ENCODE data around the gene CTBP2.

Gene CTBP2

DNA sequence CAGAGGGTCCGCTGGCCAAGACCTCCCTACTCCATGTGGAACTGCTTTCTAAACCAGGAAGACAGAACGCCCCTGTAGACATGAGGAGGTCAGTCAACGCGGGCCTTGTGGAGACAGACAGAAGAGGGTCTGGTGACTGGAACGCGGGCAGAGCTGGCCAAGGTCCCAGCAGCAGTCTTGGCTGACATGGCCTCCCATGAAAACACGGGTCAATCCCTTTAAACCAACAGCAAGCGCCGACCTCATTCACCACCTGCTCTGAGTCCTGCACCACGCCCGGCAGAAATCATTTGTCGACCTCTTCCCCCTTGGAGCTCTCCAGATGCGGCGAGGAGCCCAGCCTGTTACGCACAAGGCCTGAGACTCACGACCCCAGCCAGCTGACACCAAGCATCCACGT lies 140.0 kb downstream of the CTBP2 start:
- Histone ChIP-seq H3K4me1 (ENCODE audit: control insufficient read depth in 2 of 2, insufficient read depth in 2 of 2, low read length in 2 of 2) (peaks cover 22 to 41% of the 10 kb centered on the region in 2 donors), H3K9me3 (ENCODE audit: control insufficient read depth in 2 of 2, low read length in 2 of 2) (no peaks in the 10 kb centered on the region), H3K27ac (ENCODE audit: low read depth in 2 of 2, low read length in 2 of 2) (peak overlapping the region in 1 of 2 donors; percentile 40), H3K9ac (ENCODE audit: low read depth in 1 of 2, low read length in 2 of 2) (no peak overlapping the region), H3K4me3 (ENCODE audit: low read length in 2 of 2) (no peak overlapping the region), H3K27me3 (ENCODE audit: control insufficient read depth in 2 of 2, insufficient read depth in 2 of 2, low read length in 2 of 2) (no peaks in the 10 kb centered on the region), H3K36me3 (ENCODE audit: control insufficient read depth in 2 of 2, insufficient read depth in 2 of 2, low read length in 2 of 2) (peaks cover 0 to 6% of the 10 kb centered on the region in 2 donors)

DNA sequence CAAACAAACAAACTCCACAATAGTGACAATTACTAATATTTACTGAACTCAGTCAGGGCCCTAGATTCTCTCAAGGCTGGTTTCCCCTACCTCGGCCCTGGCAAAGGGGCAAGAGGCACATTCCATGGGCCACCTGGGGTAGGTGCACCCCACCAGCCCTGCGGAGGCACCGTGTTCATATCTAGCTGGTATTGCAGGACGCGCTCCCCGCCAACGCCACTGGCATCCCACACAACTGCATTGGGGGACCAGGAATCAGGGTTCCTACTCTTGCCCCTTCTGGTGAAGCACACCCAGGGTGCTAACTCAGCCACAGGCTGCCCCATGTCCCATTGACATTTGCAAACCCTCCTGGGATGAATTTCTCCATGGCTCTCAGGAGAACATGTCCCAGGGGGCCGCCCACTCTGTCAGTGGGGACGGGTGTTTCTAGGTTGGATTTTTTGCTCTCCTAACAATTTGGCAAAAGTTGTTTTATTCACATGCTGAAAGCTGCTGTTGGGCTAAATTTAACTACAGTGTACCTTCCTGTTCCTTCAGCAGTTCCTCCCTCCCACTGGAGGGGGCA lies 141.7 kb downstream of the CTBP2 start:
- Histone ChIP-seq H3K9ac (ENCODE audit: low read depth in 1 of 2, low read length in 2 of 2) (no peak overlapping the region), H3K27ac (ENCODE audit: low read depth in 2 of 2, low read length in 2 of 2) (no peak overlapping the region), H3K4me3 (ENCODE audit: low read length in 2 of 2) (no peak overlapping the region), H3K9me3 (ENCODE audit: control insufficient read depth in 2 of 2, low read length in 2 of 2) (no peaks in the 10 kb centered on the region), H3K27me3 (ENCODE audit: control insufficient read depth in 2 of 2, insufficient read depth in 2 of 2, low read length in 2 of 2) (no peaks in the 10 kb centered on the region), H3K36me3 (ENCODE audit: control insufficient read depth in 2 of 2, insufficient read depth in 2 of 2, low read length in 2 of 2) (peaks cover 0 to 10% of the 10 kb centered on the region in 2 donors), H3K4me1 (ENCODE audit: control insufficient read depth in 2 of 2, insufficient read depth in 2 of 2, low read length in 2 of 2) (peaks cover 13 to 31% of the 10 kb centered on the region in 2 donors)

DNA sequence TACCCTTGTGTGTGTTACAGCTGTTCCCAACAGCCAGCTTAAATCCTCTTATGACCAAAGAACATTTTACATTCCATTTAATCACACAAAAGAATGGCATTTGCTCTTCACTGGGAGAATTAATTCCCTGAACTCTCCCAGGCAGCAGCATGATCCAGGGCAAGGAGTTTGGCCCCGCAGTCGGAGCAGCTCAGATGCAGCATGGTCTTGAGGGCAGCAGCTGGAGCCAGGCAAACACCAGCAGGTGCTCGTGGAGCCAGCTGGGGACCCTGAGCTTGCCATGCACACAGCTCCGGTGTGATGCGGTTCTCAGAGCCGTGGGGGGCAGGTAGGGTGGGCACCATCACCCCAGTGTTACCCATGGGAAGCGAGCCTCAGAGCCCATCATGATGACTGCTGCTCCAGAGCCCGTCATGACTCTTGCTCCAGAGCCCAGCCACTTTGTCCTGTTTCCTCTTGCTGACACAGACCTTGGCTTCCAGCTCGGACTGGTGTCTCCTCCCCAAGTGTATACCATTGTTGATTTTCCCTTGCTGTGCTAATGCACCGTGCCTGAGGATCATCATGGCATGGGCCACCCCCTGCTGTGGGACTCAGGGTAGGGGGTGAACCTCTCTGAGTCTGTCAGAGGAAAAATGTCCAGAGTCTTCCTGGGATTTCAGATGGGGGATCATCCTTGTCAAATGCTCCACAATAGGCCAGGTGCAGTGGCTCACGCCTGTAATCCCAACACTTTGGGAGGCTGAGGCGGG lies 142.6 kb downstream of the CTBP2 start:
- H3K27ac ChIP-seq (ENCODE audit: low read depth in 2 of 2, low read length in 2 of 2): no peak overlapping the region
- H3K9ac ChIP-seq (ENCODE audit: low read depth in 1 of 2, low read length in 2 of 2): no peak overlapping the region

GRCh38 chr10:125016611-125017202 lies 143.7 kb downstream of the CTBP2 start:
- no peaks in the 10 kb centered on the region for H3K9me3 ChIP-seq (ENCODE audit: control insufficient read depth in 2 of 2, low read length in 2 of 2)
- H3K27ac ChIP-seq (ENCODE audit: low read depth in 2 of 2, low read length in 2 of 2): peak overlapping the region; percentile 51 to 66
- peaks cover 16 to 29% of the 10 kb centered on the region in 2 donors for H3K4me1 ChIP-seq (ENCODE audit: control insufficient read depth in 2 of 2, insufficient read depth in 2 of 2, low read length in 2 of 2)
- H3K27me3 ChIP-seq (ENCODE audit: control insufficient read depth in 2 of 2, insufficient read depth in 2 of 2, low read length in 2 of 2): no peaks in the 10 kb centered on the region
- no peak overlapping the region for H3K4me3 ChIP-seq (ENCODE audit: low read length in 2 of 2)
- H3K36me3 ChIP-seq (ENCODE audit: control insufficient read depth in 2 of 2, insufficient read depth in 2 of 2, low read length in 2 of 2): peaks cover 2 to 7% of the 10 kb centered on the region in 2 donors
- H3K9ac ChIP-seq (ENCODE audit: low read depth in 1 of 2, low read length in 2 of 2): no peak overlapping the region

More for the DNA sequence above, 142.6 kb downstream of the CTBP2 start:
- Histone ChIP-seq H3K36me3 (ENCODE audit: control insufficient read depth in 2 of 2, insufficient read depth in 2 of 2, low read length in 2 of 2) (peaks cover 0 to 7% of the 10 kb centered on the region in 2 donors), H3K4me3 (ENCODE audit: low read length in 2 of 2) (no peak overlapping the region), H3K27me3 (ENCODE audit: control insufficient read depth in 2 of 2, insufficient read depth in 2 of 2, low read length in 2 of 2) (no peaks in the 10 kb centered on the region), H3K4me1 (ENCODE audit: control insufficient read depth in 2 of 2, insufficient read depth in 2 of 2, low read length in 2 of 2) (peaks cover 11 to 31% of the 10 kb centered on the region in 2 donors), H3K9me3 (ENCODE audit: control insufficient read depth in 2 of 2, low read length in 2 of 2) (no peaks in the 10 kb centered on the region)

- H3K9me3 ChIP-seq (ENCODE audit: control insufficient read depth in 2 of 2, low read length in 2 of 2): no peaks in the 10 kb centered on the region
- peak overlapping the region; percentile 51 to 66 for H3K27ac ChIP-seq (ENCODE audit: low read depth in 2 of 2, low read length in 2 of 2)
- no peak overlapping the region for H3K4me3 ChIP-seq (ENCODE audit: low read length in 2 of 2)
- H3K27me3 ChIP-seq (ENCODE audit: control insufficient read depth in 2 of 2, insufficient read depth in 2 of 2, low read length in 2 of 2): no peaks in the 10 kb centered on the region
- peaks cover 16 to 29% of the 10 kb centered on the region in 2 donors for H3K4me1 ChIP-seq (ENCODE audit: control insufficient read depth in 2 of 2, insufficient read depth in 2 of 2, low read length in 2 of 2)
- H3K36me3 ChIP-seq (ENCODE audit: control insufficient read depth in 2 of 2, insufficient read depth in 2 of 2, low read length in 2 of 2): peaks cover 2 to 8% of the 10 kb centered on the region in 2 donors
- no peak overlapping the region for H3K9ac ChIP-seq (ENCODE audit: low read depth in 1 of 2, low read length in 2 of 2)
Observed at GRCh38 chr10:125016123-125016522, 144.2 kb downstream of the CTBP2 start.

DNA sequence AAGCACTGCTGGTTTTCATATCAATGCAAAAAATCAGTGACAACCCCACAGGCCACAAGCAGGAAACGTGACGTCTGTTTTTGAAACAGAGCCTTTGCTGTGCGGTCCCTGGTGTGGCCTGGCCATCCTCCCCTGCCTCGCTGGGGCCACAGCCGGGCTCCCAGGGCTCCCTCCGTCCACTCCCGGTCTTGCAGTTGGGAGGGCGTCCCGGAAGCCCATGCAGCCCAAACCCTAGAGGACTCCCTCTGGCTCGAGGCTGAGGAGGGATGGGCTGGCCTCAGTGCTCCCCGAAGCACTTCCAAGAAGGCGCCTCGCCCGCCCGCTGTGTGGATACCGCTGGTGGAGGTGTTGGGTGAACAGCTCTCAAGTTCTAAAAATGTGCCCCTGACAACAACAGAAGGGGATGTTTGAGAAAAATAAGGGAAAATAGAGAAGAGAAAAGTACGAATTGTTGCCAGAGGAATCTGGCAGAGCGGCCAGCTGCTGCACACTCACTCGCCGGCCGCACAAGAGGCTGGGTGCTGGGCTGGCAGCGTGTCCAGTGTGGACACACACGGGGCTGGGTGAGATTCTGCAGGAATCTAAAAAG lies 144.9 kb downstream of the CTBP2 start:
- H3K27me3 ChIP-seq (ENCODE audit: control insufficient read depth in 2 of 2, insufficient read depth in 2 of 2, low read length in 2 of 2): no peaks in the 10 kb centered on the region
- H3K36me3 ChIP-seq (ENCODE audit: control insufficient read depth in 2 of 2, insufficient read depth in 2 of 2, low read length in 2 of 2): peaks cover 2 to 10% of the 10 kb centered on the region in 2 donors
- peak overlapping the region in 1 of 2 donors; percentile 27 for H3K9ac ChIP-seq (ENCODE audit: low read depth in 1 of 2, low read length in 2 of 2)
- no peak overlapping the region for H3K27ac ChIP-seq (ENCODE audit: low read depth in 2 of 2, low read length in 2 of 2)
- H3K9me3 ChIP-seq (ENCODE audit: control insufficient read depth in 2 of 2, low read length in 2 of 2): no peaks in the 10 kb centered on the region
- H3K4me3 ChIP-seq (ENCODE audit: low read length in 2 of 2): no peak overlapping the region
- peaks cover 16 to 29% of the 10 kb centered on the region in 2 donors for H3K4me1 ChIP-seq (ENCODE audit: control insufficient read depth in 2 of 2, insufficient read depth in 2 of 2, low read length in 2 of 2)

GRCh38 chr10:125014836-125015355 lies 145.5 kb downstream of the CTBP2 start:
- Histone ChIP-seq H3K27me3 (ENCODE audit: control insufficient read depth in 2 of 2, insufficient read depth in 2 of 2, low read length in 2 of 2) (no peaks in the 10 kb centered on the region), H3K9me3 (ENCODE audit: control insufficient read depth in 2 of 2, low read length in 2 of 2) (no peaks in the 10 kb centered on the region), H3K9ac (ENCODE audit: low read depth in 1 of 2, low read length in 2 of 2) (no peak overlapping the region), H3K36me3 (ENCODE audit: control insufficient read depth in 2 of 2, insufficient read depth in 2 of 2, low read length in 2 of 2) (peaks cover 2 to 10% of the 10 kb centered on the region in 2 donors), H3K4me3 (ENCODE audit: low read length in 2 of 2) (no peak overlapping the region), H3K27ac (ENCODE audit: low read depth in 2 of 2, low read length in 2 of 2) (no peak overlapping the region), H3K4me1 (ENCODE audit: control insufficient read depth in 2 of 2, insufficient read depth in 2 of 2, low read length in 2 of 2) (peaks cover 16 to 29% of the 10 kb centered on the region in 2 donors)

GRCh38 chr10:125014086-125014830 lies 146.1 kb downstream of the CTBP2 start:
- H3K27ac ChIP-seq (ENCODE audit: low read depth in 2 of 2, low read length in 2 of 2): no peak overlapping the region
- H3K27me3 ChIP-seq (ENCODE audit: control insufficient read depth in 2 of 2, insufficient read depth in 2 of 2, low read length in 2 of 2): no peaks in the 10 kb centered on the region
- no peak overlapping the region for H3K9ac ChIP-seq (ENCODE audit: low read depth in 1 of 2, low read length in 2 of 2)
- peaks cover 2 to 10% of the 10 kb centered on the region in 2 donors for H3K36me3 ChIP-seq (ENCODE audit: control insufficient read depth in 2 of 2, insufficient read depth in 2 of 2, low read length in 2 of 2)
- H3K4me1 ChIP-seq (ENCODE audit: control insufficient read depth in 2 of 2, insufficient read depth in 2 of 2, low read length in 2 of 2): peaks cover 22 to 35% of the 10 kb centered on the region in 2 donors
- no peaks in the 10 kb centered on the region for H3K9me3 ChIP-seq (ENCODE audit: control insufficient read depth in 2 of 2, low read length in 2 of 2)
- no peak overlapping the region for H3K4me3 ChIP-seq (ENCODE audit: low read length in 2 of 2)

DNA sequence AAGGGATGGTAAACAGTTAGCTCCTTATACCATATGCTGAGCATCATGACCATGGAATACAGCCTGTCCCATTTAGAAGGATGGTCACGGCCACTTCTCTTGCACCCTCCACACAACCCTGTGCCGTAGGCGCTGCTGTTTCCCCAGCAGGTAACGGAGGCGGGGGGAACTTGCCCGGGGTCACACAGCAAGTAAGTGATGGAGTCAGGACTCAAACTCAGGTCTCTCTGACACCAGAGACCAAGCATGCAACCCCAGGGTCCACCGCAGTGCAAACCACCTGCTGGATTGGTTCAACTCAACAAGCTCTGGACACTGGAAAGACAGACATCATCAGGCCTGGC lies 146.9 kb downstream of the CTBP2 start:
- peak overlapping the region in 1 of 2 donors; percentile 35 for H3K27ac ChIP-seq (ENCODE audit: low read depth in 2 of 2, low read length in 2 of 2)
- no peak overlapping the region for H3K4me3 ChIP-seq (ENCODE audit: low read length in 2 of 2)
- H3K9me3 ChIP-seq (ENCODE audit: control insufficient read depth in 2 of 2, low read length in 2 of 2): no peaks in the 10 kb centered on the region
- peaks cover 23 to 40% of the 10 kb centered on the region in 2 donors for H3K4me1 ChIP-seq (ENCODE audit: control insufficient read depth in 2 of 2, insufficient read depth in 2 of 2, low read length in 2 of 2)
- H3K27me3 ChIP-seq (ENCODE audit: control insufficient read depth in 2 of 2, insufficient read depth in 2 of 2, low read length in 2 of 2): no peaks in the 10 kb centered on the region
- no peak overlapping the region for H3K9ac ChIP-seq (ENCODE audit: low read depth in 1 of 2, low read length in 2 of 2)
- peaks cover 2 to 10% of the 10 kb centered on the region in 2 donors for H3K36me3 ChIP-seq (ENCODE audit: control insufficient read depth in 2 of 2, insufficient read depth in 2 of 2, low read length in 2 of 2)

All from mucosa of rectum (tissue), 2 donors.